Measurements from ENCODE around the gene LRRC23. TPM values are rescaled to one million over a fixed set of nuclear protein-coding genes. Genes with fewer than 3 reads are reported as not detected.

The LRRC23 gene
- polyA plus RNA-seq, 1 donor from 2014 or later, result 20.5 TPM

DNA sequence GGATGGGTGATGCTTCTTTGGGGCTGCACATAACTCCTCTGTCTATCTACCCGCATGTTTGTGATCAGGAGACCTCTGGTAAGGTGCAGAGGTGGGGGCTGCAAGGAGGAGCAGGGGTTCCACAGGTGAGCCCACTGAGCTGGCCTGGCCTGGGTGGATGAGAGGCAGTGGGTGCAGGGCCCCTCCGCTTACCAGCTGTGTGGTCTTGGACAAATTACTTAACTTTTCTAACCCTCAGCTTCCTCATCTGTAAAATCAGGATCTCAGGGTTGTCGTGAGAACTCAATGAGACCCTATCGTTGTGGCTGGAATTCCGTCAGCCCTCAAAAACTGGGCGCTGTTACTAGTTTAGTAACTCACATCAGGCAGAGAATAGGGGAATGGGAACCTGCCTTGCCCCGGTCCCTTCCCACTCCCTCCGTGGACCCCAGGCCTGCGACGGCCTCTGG, 54.0 kb downstream of the LRRC23 start:
- H3K9me2 ChIP-seq (ENCODE audit: insufficient read depth, low read length), result no peaks in the 10 kb centered on the region
- H4K20me1 ChIP-seq (ENCODE audit: insufficient read depth), result no peaks in the 10 kb centered on the region
- H3K27ac ChIP-seq (ENCODE audit: low read length), result no peak overlapping the region
- H3K4me3 ChIP-seq (ENCODE audit: low read length), result no peak overlapping the region
- H3K9ac ChIP-seq (ENCODE audit: low read length), result no peak overlapping the region
- H3K79me2 ChIP-seq (replicated peaks; ENCODE audit: insufficient read depth, low read length), result no peaks in the 10 kb centered on the region
- TF ChIP-seq MXI1 (conservative IDR thresholded peaks at IDR 0.05; ENCODE audit: poor library complexity, severe bottlenecking), result no peak
- TF ChIP-seq, protein P1, sequence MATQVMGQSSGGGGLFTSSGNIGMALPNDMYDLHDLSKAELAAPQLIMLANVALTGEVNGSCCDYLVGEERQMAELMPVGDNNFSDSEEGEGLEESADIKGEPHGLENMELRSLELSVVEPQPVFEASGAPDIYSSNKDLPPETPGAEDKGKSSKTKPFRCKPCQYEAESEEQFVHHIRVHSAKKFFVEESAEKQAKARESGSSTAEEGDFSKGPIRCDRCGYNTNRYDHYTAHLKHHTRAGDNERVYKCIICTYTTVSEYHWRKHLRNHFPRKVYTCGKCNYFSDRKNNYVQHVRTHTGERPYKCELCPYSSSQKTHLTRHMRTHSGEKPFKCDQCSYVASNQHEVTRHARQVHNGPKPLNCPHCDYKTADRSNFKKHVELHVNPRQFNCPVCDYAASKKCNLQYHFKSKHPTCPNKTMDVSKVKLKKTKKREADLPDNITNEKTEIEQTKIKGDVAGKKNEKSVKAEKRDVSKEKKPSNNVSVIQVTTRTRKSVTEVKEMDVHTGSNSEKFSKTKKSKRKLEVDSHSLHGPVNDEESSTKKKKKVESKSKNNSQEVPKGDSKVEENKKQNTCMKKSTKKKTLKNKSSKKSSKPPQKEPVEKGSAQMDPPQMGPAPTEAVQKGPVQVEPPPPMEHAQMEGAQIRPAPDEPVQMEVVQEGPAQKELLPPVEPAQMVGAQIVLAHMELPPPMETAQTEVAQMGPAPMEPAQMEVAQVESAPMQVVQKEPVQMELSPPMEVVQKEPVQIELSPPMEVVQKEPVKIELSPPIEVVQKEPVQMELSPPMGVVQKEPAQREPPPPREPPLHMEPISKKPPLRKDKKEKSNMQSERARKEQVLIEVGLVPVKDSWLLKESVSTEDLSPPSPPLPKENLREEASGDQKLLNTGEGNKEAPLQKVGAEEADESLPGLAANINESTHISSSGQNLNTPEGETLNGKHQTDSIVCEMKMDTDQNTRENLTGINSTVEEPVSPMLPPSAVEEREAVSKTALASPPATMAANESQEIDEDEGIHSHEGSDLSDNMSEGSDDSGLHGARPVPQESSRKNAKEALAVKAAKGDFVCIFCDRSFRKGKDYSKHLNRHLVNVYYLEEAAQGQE (IDR thresholded peaks at IDR 0.05; ENCODE audit: borderline replicate concordance), result no peak
- TF ChIP-seq SMC3 (conservative IDR thresholded peaks at IDR 0.05; ENCODE audit: poor library complexity), result no peak
- TF ChIP-seq POLR2AphosphoS5 (IDR thresholded peaks at IDR 0.05), result no peak
- no peaks in the 10 kb centered on the region for H3K27me3 ChIP-seq (ENCODE audit: insufficient read depth, low read depth, low read length)
- no peaks in the 10 kb centered on the region for H3K9me3 ChIP-seq (ENCODE audit: low read length)
- no peak overlapping the region for H2AFZ ChIP-seq (ENCODE audit: low read depth, low read length)
- H3K36me3 ChIP-seq (ENCODE audit: insufficient read depth, low read length), result no peaks in the 10 kb centered on the region
- H3F3A ChIP-seq (ENCODE audit: insufficient read depth, low read length, poor library complexity, severe bottlenecking), result no peaks in the 10 kb centered on the region
- H3K4me2 ChIP-seq (ENCODE audit: low read length), result no peak overlapping the region

DNA sequence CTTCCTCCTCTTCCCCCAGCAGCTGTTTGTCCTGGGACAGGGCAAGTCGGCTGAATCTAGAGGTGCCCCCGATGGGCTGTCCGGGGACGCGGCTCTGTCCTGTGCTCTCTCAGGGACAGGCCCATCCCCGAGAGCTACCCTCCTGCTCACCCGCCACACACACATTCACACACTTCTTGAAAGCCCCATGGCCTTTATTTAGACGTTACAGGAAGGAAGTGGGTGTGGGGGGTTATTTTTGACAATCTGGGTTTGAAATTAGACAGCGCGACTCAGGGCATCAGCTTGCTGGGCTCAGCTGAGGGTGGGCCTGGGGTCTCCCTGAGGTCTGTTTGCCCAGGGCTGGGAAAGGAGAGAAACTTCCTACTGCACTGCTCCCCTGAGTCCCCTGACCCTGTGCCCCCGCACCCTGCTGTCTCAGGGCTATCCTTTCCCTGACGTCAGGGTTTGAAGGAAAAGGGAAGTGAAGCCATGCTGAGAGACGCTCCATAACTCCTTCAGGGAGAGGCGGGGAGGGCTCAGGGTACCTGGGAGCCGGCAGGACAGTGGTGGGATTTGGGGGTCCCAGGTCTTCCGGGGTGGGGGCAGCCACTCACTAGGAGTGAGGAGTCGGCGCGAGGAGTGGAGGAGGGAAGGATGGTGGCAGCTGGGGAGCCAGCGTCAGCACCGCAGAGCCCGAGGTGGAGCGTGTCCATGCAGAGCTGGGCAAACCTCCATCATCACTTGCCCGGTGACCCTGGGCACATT, 54.6 kb downstream of the LRRC23 start:
- Histone ChIP-seq H3K9me3 (ENCODE audit: low read length) (no peaks in the 10 kb centered on the region), H3K9me2 (ENCODE audit: insufficient read depth, low read length) (no peaks in the 10 kb centered on the region), H3F3A (ENCODE audit: insufficient read depth, low read length, poor library complexity, severe bottlenecking) (no peaks in the 10 kb centered on the region), H3K36me3 (ENCODE audit: insufficient read depth, low read length) (no peaks in the 10 kb centered on the region), H4K20me1 (ENCODE audit: insufficient read depth) (no peaks in the 10 kb centered on the region), H3K4me2 (ENCODE audit: low read length) (no peak overlapping the region), H2AFZ (ENCODE audit: low read depth, low read length) (no peak overlapping the region), H3K27me3 (ENCODE audit: insufficient read depth, low read depth, low read length) (no peaks in the 10 kb centered on the region), H3K79me2 (replicated peaks; ENCODE audit: insufficient read depth, low read length) (no peaks in the 10 kb centered on the region), H3K27ac (ENCODE audit: low read length) (no peak overlapping the region), H3K4me3 (ENCODE audit: low read length) (no peak overlapping the region), H3K9ac (ENCODE audit: low read length) (no peak overlapping the region)
- no peak for TF ChIP-seq TAF1 (IDR thresholded peaks at IDR 0.05; ENCODE audit: low read depth)

DNA sequence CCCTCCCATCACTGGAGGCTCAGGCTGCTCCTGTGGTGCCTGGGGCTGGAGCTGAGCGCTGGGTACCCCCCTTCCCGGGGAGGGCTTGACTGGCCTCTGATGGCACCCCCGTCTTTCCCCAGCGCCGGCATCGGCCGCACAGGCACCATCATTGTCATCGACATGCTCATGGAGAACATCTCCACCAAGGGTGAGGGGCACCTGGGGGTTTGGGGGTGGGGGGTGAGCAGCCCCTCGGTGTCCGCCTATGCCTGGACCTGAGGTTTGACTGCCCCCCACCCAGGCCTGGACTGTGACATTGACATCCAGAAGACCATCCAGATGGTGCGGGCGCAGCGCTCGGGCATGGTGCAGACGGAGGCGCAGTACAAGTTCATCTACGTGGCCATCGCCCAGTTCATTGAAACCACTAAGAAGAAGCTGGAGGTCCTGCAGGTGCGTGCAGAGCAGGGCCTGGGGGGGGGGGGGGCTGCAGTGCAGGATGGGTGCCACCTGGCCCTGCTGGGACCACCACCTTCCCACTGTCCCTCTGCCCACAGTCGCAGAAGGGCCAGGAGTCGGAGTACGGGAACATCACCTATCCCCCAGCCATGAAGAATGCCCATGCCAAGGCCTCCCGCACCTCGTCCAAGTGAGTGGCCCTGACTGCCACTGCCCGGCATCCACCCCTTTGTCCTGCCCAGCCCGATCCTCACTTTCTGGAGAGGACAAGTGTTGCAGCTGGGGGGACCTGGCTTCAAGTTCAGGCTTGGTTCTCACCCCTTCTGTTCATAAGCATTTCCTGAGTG, 55.4 kb downstream of the LRRC23 start:
- Histone ChIP-seq H3K9ac (ENCODE audit: low read length) (no peak overlapping the region), H3K27me3 (ENCODE audit: insufficient read depth, low read depth, low read length) (no peaks in the 10 kb centered on the region), H4K20me1 (ENCODE audit: insufficient read depth) (no peaks in the 10 kb centered on the region), H3K9me2 (ENCODE audit: insufficient read depth, low read length) (no peaks in the 10 kb centered on the region), H3K79me2 (replicated peaks; ENCODE audit: insufficient read depth, low read length) (no peaks in the 10 kb centered on the region), H2AFZ (ENCODE audit: low read depth, low read length) (no peak overlapping the region), H3K36me3 (ENCODE audit: insufficient read depth, low read length) (no peaks in the 10 kb centered on the region), H3K9me3 (ENCODE audit: low read length) (no peaks in the 10 kb centered on the region), H3K27ac (ENCODE audit: low read length) (no peak overlapping the region), H3K4me2 (ENCODE audit: low read length) (no peak overlapping the region), H3F3A (ENCODE audit: insufficient read depth, low read length, poor library complexity, severe bottlenecking) (no peaks in the 10 kb centered on the region), H3K4me3 (ENCODE audit: low read length) (no peak overlapping the region)
- TF ChIP-seq MXI1 (conservative IDR thresholded peaks at IDR 0.05; ENCODE audit: poor library complexity, severe bottlenecking) (no peak), POLR2AphosphoS5 (IDR thresholded peaks at IDR 0.05) (no peak), RAD21 (conservative IDR thresholded peaks at IDR 0.05) (no peak), EZH2 (IDR thresholded peaks at IDR 0.05; ENCODE audit: borderline replicate concordance, insufficient read depth, low read length, poor library complexity, severe bottlenecking) (no peak), SMC3 (conservative IDR thresholded peaks at IDR 0.05; ENCODE audit: poor library complexity) (no peak), TAF1 (IDR thresholded peaks at IDR 0.05; ENCODE audit: low read depth) (no peak), EP300 (conservative IDR thresholded peaks at IDR 0.05; ENCODE audit: poor library complexity, severe bottlenecking) (no peak)
- TF ChIP-seq, protein P2, sequence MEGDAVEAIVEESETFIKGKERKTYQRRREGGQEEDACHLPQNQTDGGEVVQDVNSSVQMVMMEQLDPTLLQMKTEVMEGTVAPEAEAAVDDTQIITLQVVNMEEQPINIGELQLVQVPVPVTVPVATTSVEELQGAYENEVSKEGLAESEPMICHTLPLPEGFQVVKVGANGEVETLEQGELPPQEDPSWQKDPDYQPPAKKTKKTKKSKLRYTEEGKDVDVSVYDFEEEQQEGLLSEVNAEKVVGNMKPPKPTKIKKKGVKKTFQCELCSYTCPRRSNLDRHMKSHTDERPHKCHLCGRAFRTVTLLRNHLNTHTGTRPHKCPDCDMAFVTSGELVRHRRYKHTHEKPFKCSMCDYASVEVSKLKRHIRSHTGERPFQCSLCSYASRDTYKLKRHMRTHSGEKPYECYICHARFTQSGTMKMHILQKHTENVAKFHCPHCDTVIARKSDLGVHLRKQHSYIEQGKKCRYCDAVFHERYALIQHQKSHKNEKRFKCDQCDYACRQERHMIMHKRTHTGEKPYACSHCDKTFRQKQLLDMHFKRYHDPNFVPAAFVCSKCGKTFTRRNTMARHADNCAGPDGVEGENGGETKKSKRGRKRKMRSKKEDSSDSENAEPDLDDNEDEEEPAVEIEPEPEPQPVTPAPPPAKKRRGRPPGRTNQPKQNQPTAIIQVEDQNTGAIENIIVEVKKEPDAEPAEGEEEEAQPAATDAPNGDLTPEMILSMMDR (IDR thresholded peaks at IDR 0.05; ENCODE audit: poor library complexity, severe bottlenecking), result no peak
- TF ChIP-seq, protein P1 (IDR thresholded peaks at IDR 0.05; ENCODE audit: borderline replicate concordance), result no peak

Measured in neural cell (in vitro differentiated cells).